Transverse colon (tissue), 4 donors: ENCODE measurements around the gene FERMT3. TPM values are rescaled to one million over a fixed set of nuclear protein-coding genes. Genes with fewer than 3 reads are reported as not detected.
A peak's percentile ranks its signal among the peaks of the same experiment; 100 is the strongest.

Experiments
- DNase-seq: peaks from one replicate; pipeline ENCODE4 v3.0.0-alpha.2; 2019
- H3K27ac ChIP-seq, 4 donors: fragments of 200-600 bp; sonication (generic); 2 replicates each; pipeline ENCODE4 v1.5.1; 2016 to 2018; ENCODE audit warnings: inconsistent platforms in 4 of 4
- H3K27me3 ChIP-seq: fragments of 200-600 bp; sonication (generic); 2 replicates; pipeline ENCODE4 v1.5.1; 2017; ENCODE audit warnings: inconsistent platforms
- H3K36me3 ChIP-seq, 4 donors: fragments of 200-600 bp; sonication (generic); 2 replicates each; pipeline ENCODE4 v1.5.1; 2017 to 2019; ENCODE audit warnings: inconsistent platforms in 4 of 4
- H3K4me1 ChIP-seq, 4 donors: fragments of 200-600 bp; sonication (generic); 2 replicates each; pipeline ENCODE4 v1.5.1; 2017 to 2020; ENCODE audit warnings: inconsistent platforms in 4 of 4
- H3K4me3 ChIP-seq, 4 donors: fragments of 200-600 bp; sonication (generic); 1 replicate in 1 of 4; 2 replicates in 3 of 4; pipeline versions ENCODE4 v1.5.1 to v1.6.1; 2017 to 2019; ENCODE audit warnings: inconsistent platforms in 4 of 4
- H3K9me3 ChIP-seq, 2 donors: fragments of 200-600 bp; sonication (generic); 2 replicates each; pipeline ENCODE4 v1.5.1; 2017 to 2019; ENCODE audit warnings: inconsistent platforms in 2 of 2
- EP300 ChIP-seq: sonication (generic); formaldehyde crosslinking; IDR thresholded peaks from one replicate; pipeline ENCODE4 v1.6.1; 2017; ENCODE audit warnings: antibody characterized with exemption, low read depth
- POLR2A ChIP-seq: fragments of 450-650 bp; IDR thresholded peaks from one replicate; pipeline ENCODE4 v1.6.1; 2016; ENCODE audit warnings: antibody characterized with exemption, mild to moderate bottlenecking, moderate library complexity
- POLR2AphosphoS5 ChIP-seq, 3 donors: sonication (generic); formaldehyde crosslinking; IDR thresholded peaks; one replicate each; pipeline ENCODE4 v1.6.1; 2016; ENCODE audit warnings: antibody characterized with exemption in 3 of 3
- WGBS, 2 donors: methylation state at CpG; one replicate each; pipeline ENCODE4 v1.1.5; 2018; ENCODE audit warnings: low coverage in 1 of 2; 5-methylcytosine and 5-hydroxymethylcytosine counted together
- in situ Hi-C, 4 donors: fragments of 200-750 bp; cut with MboI; loops; one replicate each; pipeline versions ENCODE4 v1.15.0 to v1.15.1; 2017; ENCODE audit warnings: low sequenced_read_pairs in 3 of 4, low pct_ligation_motif_present in 1 of 4, low pct_unique_long_range_greater_than_20kb in 1 of 4
- intact Hi-C: fragments of 100-400 bp; cut with DNase I; formaldehyde crosslinking; loops from one replicate; pipeline ENCODE4 v1.15.1; 2023; ENCODE audit warnings: low total_unique reads
- total RNA-seq, 4 donors: library from RNA; depleted of rRNA; stranded (reverse); fragments of >200 nt; gene quantifications; one replicate each; pipeline ENCODE4 v1.1.0, GENCODE V29; 2016
- TF ChIP-seq, protein P1 (sequence below), 5 experiments: fragments of 200-600 bp in 3 of 5; fragments of 450-650 bp in 2 of 5; sonication (generic) in 3 of 5; IDR thresholded peaks; 1 replicate in 2 of 5; 2 replicates in 3 of 5; pipeline ENCODE4 v1.5.1; 2016 to 2017; ENCODE audit warnings: antibody characterized with exemption in 5 of 5, inconsistent platforms in 3 of 5, mild to moderate bottlenecking in 2 of 5, moderate library complexity in 1 of 5

The FERMT3 gene
- total RNA-seq, 4 donors from 2014 or later = 14.6 to 63.3 (median 28.6) TPM

DNA sequence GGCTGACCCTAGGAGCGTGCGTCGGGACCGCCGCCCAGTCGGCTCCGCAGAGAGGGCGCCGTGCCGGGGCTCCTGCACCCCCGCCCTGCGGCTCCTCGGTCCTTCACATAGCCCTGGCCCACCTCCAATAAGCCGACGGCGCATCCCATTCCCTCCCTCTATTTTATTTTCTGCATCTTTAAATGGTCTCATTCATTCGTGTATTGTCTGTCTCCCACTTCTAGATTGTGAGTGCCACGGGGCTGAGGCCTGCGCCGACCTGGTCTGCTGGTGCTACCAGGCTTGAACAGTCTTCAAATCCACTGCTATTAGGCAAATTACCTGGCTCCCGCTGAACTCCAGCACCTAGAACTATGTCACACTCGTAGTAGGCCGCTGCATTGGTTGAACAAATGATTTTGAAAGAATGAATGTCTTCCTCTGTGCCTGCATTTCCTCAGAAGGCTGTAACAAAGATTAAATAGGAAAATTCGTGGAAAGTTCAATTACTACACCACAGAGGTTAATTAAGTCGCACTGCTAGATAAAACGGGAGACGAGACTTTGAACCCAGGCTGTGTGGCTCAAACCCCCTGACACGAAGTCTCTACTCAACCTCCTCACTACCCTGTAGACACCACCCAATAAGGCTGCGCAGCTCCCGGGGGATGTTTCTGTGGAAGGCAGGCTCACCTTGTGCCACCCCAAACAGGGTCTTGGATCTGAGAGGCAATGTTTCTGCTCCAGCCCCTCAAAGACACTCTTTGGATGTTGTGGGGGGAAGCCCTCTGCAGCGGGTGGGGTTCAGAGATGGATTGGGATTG is 41.4 kb downstream of the FERMT3 start:
- intact Hi-C loops (no loop called here), in situ Hi-C loops (no loop called here)
- peaks cover 21 to 50% (median 42%) of the 10 kb centered on the region in 4 donors for H3K4me1 ChIP-seq
- H3K27ac ChIP-seq = peak overlapping the region; percentile 90 to 99 (median 94)
- DNase-seq = peak; percentile 29
- H3K27me3 ChIP-seq = no peaks in the 10 kb centered on the region
- WGBS, 2 donors = 43 to 50% methylated on average over 12 to 31 of the region's 31 CpGs
- H3K9me3 ChIP-seq = no peaks in the 10 kb centered on the region
- no peaks in the 10 kb centered on the region for H3K36me3 ChIP-seq
- H3K4me3 ChIP-seq = peak overlapping the region; percentile 12 to 68 (median 64)
- TF ChIP-seq POLR2A = no peak
- TF ChIP-seq, protein P1, sequence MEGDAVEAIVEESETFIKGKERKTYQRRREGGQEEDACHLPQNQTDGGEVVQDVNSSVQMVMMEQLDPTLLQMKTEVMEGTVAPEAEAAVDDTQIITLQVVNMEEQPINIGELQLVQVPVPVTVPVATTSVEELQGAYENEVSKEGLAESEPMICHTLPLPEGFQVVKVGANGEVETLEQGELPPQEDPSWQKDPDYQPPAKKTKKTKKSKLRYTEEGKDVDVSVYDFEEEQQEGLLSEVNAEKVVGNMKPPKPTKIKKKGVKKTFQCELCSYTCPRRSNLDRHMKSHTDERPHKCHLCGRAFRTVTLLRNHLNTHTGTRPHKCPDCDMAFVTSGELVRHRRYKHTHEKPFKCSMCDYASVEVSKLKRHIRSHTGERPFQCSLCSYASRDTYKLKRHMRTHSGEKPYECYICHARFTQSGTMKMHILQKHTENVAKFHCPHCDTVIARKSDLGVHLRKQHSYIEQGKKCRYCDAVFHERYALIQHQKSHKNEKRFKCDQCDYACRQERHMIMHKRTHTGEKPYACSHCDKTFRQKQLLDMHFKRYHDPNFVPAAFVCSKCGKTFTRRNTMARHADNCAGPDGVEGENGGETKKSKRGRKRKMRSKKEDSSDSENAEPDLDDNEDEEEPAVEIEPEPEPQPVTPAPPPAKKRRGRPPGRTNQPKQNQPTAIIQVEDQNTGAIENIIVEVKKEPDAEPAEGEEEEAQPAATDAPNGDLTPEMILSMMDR (IDR thresholded peaks at IDR 0.05) = no peak
- no peak for TF ChIP-seq EP300
- no peak for TF ChIP-seq POLR2AphosphoS5 (IDR thresholded peaks at IDR 0.05)

DNA sequence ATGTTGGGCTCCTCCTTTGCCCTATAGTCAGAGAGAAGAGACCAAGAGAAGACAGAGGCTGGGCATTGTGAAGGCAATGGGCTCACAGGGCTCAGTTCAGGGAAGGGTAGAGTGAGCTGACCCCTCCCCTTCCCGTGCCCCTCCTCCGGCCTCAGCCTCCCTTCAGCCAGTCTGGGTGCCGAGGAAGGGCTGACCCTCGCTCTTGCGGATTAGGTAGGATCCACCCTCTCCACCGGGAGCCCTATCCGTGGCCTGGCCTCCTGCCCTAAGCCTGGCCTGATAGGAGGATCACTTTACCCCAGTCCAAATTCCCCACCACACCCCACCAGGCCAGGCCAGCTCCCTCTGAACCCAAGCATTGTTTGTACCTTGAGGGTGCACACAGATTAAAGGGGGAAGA is 42.1 kb downstream of the FERMT3 start:
- no peak overlapping the region for H3K27ac ChIP-seq
- peaks cover 21 to 50% (median 43%) of the 10 kb centered on the region in 4 donors for H3K4me1 ChIP-seq
- H3K4me3 ChIP-seq = no peak overlapping the region
- in situ Hi-C loops (no loop called here), intact Hi-C loops (no loop called here)
- TF ChIP-seq POLR2AphosphoS5 (IDR thresholded peaks at IDR 0.05) = no peak
- TF ChIP-seq POLR2A = no peak
- TF ChIP-seq, protein P1 (IDR thresholded peaks at IDR 0.05) = no peak
- no peak for TF ChIP-seq EP300
- WGBS, 2 donors = 78% methylated on average over 7 of the region's 7 CpGs; no CpG with 5 or more reads in 1 of the 2 donors
- H3K9me3 ChIP-seq = no peaks in the 10 kb centered on the region
- peak; percentile 11 for DNase-seq
- no peaks in the 10 kb centered on the region for H3K36me3 ChIP-seq
- H3K27me3 ChIP-seq = no peaks in the 10 kb centered on the region

DNA sequence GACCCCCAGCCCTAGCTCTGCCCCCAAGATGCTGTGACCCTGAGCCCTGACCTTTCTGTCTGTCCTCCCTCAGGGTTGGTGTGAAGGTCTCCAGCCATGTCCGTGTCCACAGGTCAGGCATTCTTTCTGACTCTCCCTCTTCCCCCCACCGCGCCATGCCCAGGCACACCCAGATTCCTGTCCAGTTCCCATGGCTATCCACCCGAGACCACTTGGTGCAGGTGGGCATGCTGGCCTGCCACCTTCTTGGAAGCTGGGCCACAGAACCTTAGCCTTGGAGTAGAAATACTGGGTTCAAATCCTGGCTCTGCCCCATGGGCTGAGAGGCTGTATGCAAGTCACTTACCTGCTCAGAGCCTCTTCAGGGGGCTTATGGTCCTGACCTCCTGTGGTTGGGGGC is 42.5 kb downstream of the FERMT3 start:
- TF ChIP-seq POLR2AphosphoS5 (IDR thresholded peaks at IDR 0.05) (no peak), POLR2A (no peak), EP300 (no peak)
- TF ChIP-seq, protein P1 (IDR thresholded peaks at IDR 0.05) = no peak
- intact Hi-C loops (no loop called here), in situ Hi-C loops (no loop called here)
- DNase-seq = no peak
- no peaks in the 10 kb centered on the region for H3K36me3 ChIP-seq
- H3K27me3 ChIP-seq = no peaks in the 10 kb centered on the region
- no peaks in the 10 kb centered on the region for H3K9me3 ChIP-seq
- WGBS, 2 donors = 95% methylated on average over 4 of the region's 4 CpGs; no CpG with 5 or more reads in 1 of the 2 donors
- peaks cover 21 to 52% (median 44%) of the 10 kb centered on the region in 4 donors for H3K4me1 ChIP-seq
- H3K4me3 ChIP-seq = no peak overlapping the region
- no peak overlapping the region for H3K27ac ChIP-seq

DNA sequence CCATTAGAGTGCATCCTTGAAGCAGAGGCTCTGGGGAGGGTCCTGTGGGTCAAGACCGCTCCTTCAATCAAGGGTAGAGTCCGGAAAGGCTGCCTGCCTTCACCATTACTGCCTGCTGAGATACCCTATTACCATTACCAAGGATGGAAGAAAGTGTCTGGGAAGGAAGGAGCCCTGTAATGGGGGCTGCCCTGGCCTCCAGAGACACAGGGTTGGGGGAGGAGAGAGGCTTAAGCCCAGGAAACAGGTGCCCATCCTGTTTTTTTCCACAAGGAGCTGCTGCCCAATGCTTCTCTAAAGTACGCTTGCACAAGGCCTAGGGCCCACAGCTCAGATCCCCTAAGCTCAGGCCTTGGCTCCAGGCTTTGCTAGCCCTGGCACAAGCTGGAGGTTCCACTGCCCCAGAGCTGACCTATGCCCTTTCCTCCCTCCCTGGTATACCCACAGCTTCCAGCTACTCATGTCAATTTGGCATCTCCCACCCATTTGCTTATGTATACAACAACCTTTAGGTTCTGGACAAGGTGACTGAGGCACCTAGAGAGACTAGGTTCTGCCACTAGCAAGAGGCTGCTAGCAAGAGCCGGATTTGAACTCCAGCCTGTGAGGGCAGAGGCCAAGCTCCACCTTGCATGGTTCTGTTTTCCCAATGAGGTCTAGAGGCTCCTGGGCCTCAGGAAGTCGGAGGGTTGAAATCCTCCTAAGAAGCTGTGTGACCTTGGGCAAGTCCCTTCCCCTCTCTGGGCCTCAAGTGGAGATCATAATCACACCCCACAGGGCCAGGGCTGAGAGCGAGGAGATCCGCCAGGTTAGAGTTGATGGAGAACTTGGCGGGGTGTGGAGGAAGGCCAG is 43.3 kb downstream of the FERMT3 start:
- Histone ChIP-seq H3K27me3 (no peaks in the 10 kb centered on the region), H3K4me1 (peaks cover 19 to 55% (median 42%) of the 10 kb centered on the region in 4 donors), H3K36me3 (peaks cover 0 to 2% (median 0%) of the 10 kb centered on the region in 4 donors), H3K9me3 (no peaks in the 10 kb centered on the region), H3K27ac (no peak overlapping the region), H3K4me3 (no peak overlapping the region)
- 81 to 100% methylated on average over 1 to 8 of the region's 8 CpGs for WGBS, 2 donors
- TF ChIP-seq, protein P1 (IDR thresholded peaks at IDR 0.05) = no peak
- intact Hi-C loops = loop anchor here (5.0 kb wide), 1 partner anchor 53 kb away; the partner anchor contains the start of gene CATSPERZ
- in situ Hi-C loops = no loop called here
- no peak for DNase-seq
